Body of pancreas (tissue), 4 donors: Measurements from ENCODE around the gene CHTF8. TPM values are rescaled to one million over a fixed set of nuclear protein-coding genes. Genes with fewer than 3 reads are reported as not detected.

ENCODE experiments used
- ATAC-seq: fragments of 150-250 bp; one replicate; pipeline ENCODE4 v1.9.1; 2016
- DNase-seq, 4 donors: peaks; one replicate each; pipeline ENCODE4 v3.0.0-alpha.2; 2019
- H3K27ac ChIP-seq, 4 donors: fragments of 200-600 bp; sonication (generic); 1 replicate in 3 of 4; 2 replicates in 1 of 4; pipeline versions ENCODE4 v1.5.1 to v1.6.1; 2016 to 2019; ENCODE audit warnings: mild to moderate bottlenecking in 1 of 4, mixed read lengths in 1 of 4, moderate library complexity in 1 of 4
- H3K27me3 ChIP-seq, 2 donors: fragments of 200-600 bp; sonication (generic); one replicate each; pipeline ENCODE4 v1.6.0; 2016; ENCODE audit warnings: mild to moderate bottlenecking in 1 of 2
- H3K36me3 ChIP-seq, 2 donors: fragments of 200-600 bp; sonication (generic); replicated peaks in 1 of 2; 2 replicates each; pipeline ENCODE4 v1.5.1; 2016; ENCODE audit warnings: low read depth in 2 of 2; ENCODE audit not compliant: insufficient read depth in 1 of 2
- H3K4me1 ChIP-seq: fragments of 200-600 bp; sonication (generic); one replicate; pipeline ENCODE4 v1.6.0; 2016
- H3K4me3 ChIP-seq, 2 donors: fragments of 200-600 bp; sonication (generic); 1 replicate in 1 of 2; 2 replicates in 1 of 2; pipeline ENCODE4 v1.5.1; 2016 to 2019
- H3K9me3 ChIP-seq, 3 donors: fragments of 200-600 bp; sonication (generic); 1 replicate in 2 of 3; 2 replicates in 1 of 3; pipeline ENCODE4 v1.5.1; 2016
- CTCF ChIP-seq, 7 experiments: fragments of 450-650 bp in 4 of 7; fragments of 200-600 bp in 3 of 7; sonication (generic) in 3 of 7; IDR thresholded peaks; one replicate each; pipeline ENCODE4 v1.5.1; 2016 to 2019; ENCODE audit warnings: antibody characterized with exemption in 7 of 7
- POLR2A ChIP-seq, 3 donors: fragments of 450-650 bp; IDR thresholded peaks; one replicate each; pipeline ENCODE4 v1.6.1; 2016; ENCODE audit warnings: antibody characterized with exemption in 3 of 3, mild to moderate bottlenecking in 2 of 3
- WGBS, 2 donors: methylation state at CpG; one replicate each; pipeline ENCODE4 v1.1.5; 2017; 5-methylcytosine and 5-hydroxymethylcytosine counted together
- intact Hi-C: fragments of 100-400 bp; cut with DNase I; formaldehyde crosslinking; loops from one replicate; pipeline ENCODE4 v1.15.1; 2023
- small RNA-seq: library from RNA; depleted of rRNA; stranded (forward); fragments of <200 nt; gene quantifications from one replicate; pipeline ENCODE3, GENCODE V24; 2016
- total RNA-seq, 2 donors: library from RNA; depleted of rRNA; stranded (reverse); fragments of >200 nt; gene quantifications; one replicate each; pipeline ENCODE4 v1.1.0, GENCODE V29; 2016

The CHTF8 gene
- total RNA-seq, 2 donors from 2014 or later: 35.3 to 39.4 TPM

GRCh38 chr16:69073181-69073702, 59.1 kb downstream of the CHTF8 start:
- intact Hi-C loops: no loop called here
- ATAC-seq: no peak
- TF ChIP-seq POLR2A (IDR thresholded peaks at IDR 0.05) (no peak), CTCF (IDR thresholded peaks at IDR 0.05) (no peak)
- DNase-seq: no peak
- 94 to 100% methylated on average over 3 to 10 of the region's 10 CpGs for WGBS, 2 donors
- Histone ChIP-seq H3K9me3 (no peaks in the 10 kb centered on the region), H3K27ac (no peak overlapping the region), H3K4me3 (no peak overlapping the region), H3K27me3 (no peaks in the 10 kb centered on the region), H3K4me1 (no peaks in the 10 kb centered on the region), H3K36me3 (no peaks in the 10 kb centered on the region)

- no peak for ATAC-seq
- Histone ChIP-seq H3K4me1 (no peaks in the 10 kb centered on the region), H3K27me3 (no peaks in the 10 kb centered on the region), H3K27ac (no peak overlapping the region), H3K9me3 (no peaks in the 10 kb centered on the region), H3K36me3 (no peaks in the 10 kb centered on the region), H3K4me3 (no peak overlapping the region)
- WGBS, 2 donors: 77 to 92% methylated on average over 2 of the region's 2 CpGs
- no peak for DNase-seq
- TF ChIP-seq CTCF (IDR thresholded peaks at IDR 0.05) (no peak), POLR2A (IDR thresholded peaks at IDR 0.05) (no peak)
- intact Hi-C loops: no loop called here
Observed at GRCh38 chr16:69072640-69072974, 59.8 kb downstream of the CHTF8 start.

DNA sequence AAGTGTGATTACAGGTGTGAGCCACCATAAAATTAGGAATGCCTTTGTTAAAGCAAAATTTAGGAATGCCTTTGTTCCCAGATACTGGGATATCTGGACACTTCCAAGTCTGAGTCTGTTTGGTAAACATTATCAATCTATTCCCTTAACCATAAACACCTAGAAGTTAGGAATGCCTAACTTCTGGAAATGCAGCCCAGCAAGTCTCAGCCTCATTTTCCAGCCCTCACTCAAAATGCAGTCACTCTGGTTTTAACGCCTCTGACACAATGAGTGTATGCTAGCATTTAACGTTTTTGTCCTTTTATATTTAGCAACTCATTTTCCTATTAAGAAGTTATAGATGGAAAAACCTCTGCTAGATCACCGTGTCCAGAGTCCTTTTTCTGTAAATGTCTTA, 61.4 kb downstream of the CHTF8 start:
- Histone ChIP-seq H3K4me1 (no peaks in the 10 kb centered on the region), H3K27ac (no peak overlapping the region), H3K27me3 (no peaks in the 10 kb centered on the region), H3K36me3 (no peaks in the 10 kb centered on the region), H3K4me3 (no peak overlapping the region), H3K9me3 (no peaks in the 10 kb centered on the region)
- intact Hi-C loops: no loop called here
- TF ChIP-seq POLR2A (IDR thresholded peaks at IDR 0.05) (no peak), CTCF (IDR thresholded peaks at IDR 0.05) (no peak)
- 68 to 71% methylated on average over 3 of the region's 3 CpGs for WGBS, 2 donors
- ATAC-seq: no peak
- no peak for DNase-seq

GRCh38 chr16:69069504-69069903, 62.9 kb downstream of the CHTF8 start:
- H3K27ac ChIP-seq: no peak overlapping the region
- intact Hi-C loops: no loop called here
- H3K27me3 ChIP-seq: no peaks in the 10 kb centered on the region
- no peak overlapping the region for H3K4me3 ChIP-seq
- TF ChIP-seq CTCF (IDR thresholded peaks at IDR 0.05) (no peak), POLR2A (IDR thresholded peaks at IDR 0.05) (no peak)
- no peaks in the 10 kb centered on the region for H3K36me3 ChIP-seq
- H3K9me3 ChIP-seq: no peaks in the 10 kb centered on the region
- ATAC-seq: no peak
- DNase-seq: no peak
- H3K4me1 ChIP-seq: no peaks in the 10 kb centered on the region
- 95 to 96% methylated on average over 5 of the region's 5 CpGs for WGBS, 2 donors

Small RNAs within 50 kb of the gene (small RNA-seq; reads per million reads assigned to genes)
- gene RNU6-22P: not detected

Other genes starting within 250 kb of the CHTF8 start
- under 1 TPM; 0.26 to 0.99 TPM for gene HAS3, start 26.9 kb downstream of the CHTF8 start, total RNA-seq
- gene UTP4, start 61 bp upstream of the CHTF8 start, total RNA-seq: 10 to 100 TPM in 1 of 2 donors, 1 to 10 TPM in 1; 9.2 to 12.2 TPM
- 10 to 100 TPM; 11.2 to 13.5 TPM for gene SNTB2, start 54.6 kb upstream of the CHTF8 start, total RNA-seq
- gene VPS4A, start 178.8 kb upstream of the CHTF8 start, total RNA-seq: 10 to 100 TPM; 29.8 to 30.7 TPM
- 10 to 100 TPM; 38.1 to 45.2 TPM for gene PDF, start 198.0 kb upstream of the CHTF8 start, total RNA-seq
- 10 to 100 TPM; 39.4 to 46.8 TPM for gene COG8, start 207.0 kb upstream of the CHTF8 start, total RNA-seq
- 1 to 10 TPM; 3.3 to 8.8 TPM for gene NIP7, start 207.2 kb upstream of the CHTF8 start, total RNA-seq
- gene TMED6, start 219.2 kb upstream of the CHTF8 start, total RNA-seq: 10 to 100 TPM; 23.1 to 62.8 TPM